LoVo (cell line): Measurements from ENCODE around the gene COL4A5.

ENCODE experiments used
- DNase-seq: peaks from one replicate; pipeline ENCODE4 v3.0.0-alpha.2; 2016; ENCODE audit warnings: low spot score

Gene COL4A5

DNA sequence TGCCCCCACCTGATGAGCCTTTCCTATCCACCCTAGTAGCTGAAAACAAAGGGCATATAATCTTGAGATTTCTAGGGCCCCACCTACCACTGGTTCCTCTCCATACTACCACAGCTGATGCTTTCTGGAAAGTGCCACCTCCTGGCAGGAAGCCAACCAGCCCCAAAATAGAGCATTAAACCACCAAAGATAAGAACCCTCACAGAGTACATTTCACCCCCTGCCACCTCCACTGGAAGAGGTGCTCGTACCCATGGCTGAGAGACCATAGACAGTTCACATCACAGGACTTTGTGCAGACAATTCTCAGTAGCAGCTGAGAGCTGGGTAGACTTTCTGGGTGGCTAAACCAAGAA is 202.6 kb downstream of the COL4A5 start:
- no peak for DNase-seq

DNA sequence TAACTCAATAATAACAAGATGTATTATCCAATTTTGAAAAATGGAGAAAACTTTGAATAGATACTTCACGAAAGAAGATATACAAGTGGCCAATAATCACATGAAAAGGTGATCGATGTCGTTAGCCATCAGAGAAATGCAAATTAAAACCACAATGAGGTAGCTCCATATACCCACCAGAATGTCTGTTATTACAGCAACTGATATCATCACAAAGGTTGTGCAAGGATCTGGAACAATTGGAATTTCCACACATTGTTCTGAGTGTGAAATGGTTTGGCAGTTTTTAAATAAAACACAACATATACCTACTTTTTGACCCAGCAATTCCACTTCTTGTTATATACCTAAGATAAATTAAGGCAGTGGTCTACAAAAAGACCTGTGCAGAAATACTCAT is 225.1 kb downstream of the COL4A5 start:
- no peak for DNase-seq

DNA sequence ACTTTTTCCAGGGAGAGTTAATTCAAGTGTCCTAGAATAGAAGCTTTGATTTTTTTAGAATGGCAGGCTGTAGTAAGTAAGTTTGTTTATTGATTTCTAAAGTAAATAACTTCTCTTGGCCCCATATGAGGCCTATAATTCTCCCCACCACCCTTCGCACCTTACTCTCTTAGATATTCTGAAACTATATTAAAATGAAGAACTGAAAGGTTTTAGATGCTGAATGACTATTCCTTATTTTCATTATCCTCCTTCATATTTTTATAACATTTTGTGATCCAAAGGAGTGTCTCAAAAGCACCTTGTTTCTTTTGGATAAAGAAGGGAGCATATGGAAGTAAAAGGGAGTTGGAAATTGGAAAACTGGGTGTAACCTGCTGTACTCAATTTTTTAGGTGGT is 226.5 kb downstream of the COL4A5 start:
- no peak for DNase-seq

DNA sequence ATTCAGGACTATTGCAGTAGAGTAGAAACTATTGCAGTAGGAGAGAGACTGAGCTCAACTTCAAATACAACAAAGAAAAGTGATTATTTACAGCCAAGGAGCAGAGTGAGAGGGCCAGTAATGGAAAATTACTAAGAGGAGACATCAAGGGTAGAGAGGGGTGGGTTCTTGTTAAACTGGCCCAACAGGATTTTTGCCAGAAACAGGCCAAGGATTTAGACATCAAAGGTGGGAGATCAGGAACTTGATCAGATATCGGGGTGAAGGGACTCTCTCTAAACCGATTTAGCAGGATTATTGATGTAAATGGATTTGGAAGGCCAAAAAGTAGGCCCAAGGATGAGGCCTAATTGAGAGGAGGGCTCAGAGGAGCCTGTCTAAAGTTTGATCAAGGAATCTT is 231.9 kb downstream of the COL4A5 start:
- DNase-seq: no peak

DNA sequence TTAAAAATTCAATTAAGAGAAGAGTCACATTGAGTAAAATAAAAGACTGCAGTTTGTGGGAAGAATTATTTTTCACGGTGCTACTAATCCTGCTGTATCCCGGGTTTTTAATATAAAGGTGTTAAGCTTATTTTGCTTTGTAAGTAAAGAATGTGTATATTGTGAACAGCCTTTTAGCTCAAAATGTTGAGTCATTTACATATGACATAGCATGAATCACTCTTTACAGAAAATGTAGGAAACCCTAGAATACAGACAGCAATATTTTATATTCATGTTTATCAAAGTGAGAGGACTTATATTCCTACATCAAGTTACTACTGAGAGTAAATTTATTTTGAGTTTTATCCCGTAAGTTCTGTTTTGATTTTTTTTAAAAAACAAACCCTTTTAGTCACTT is 257.1 kb downstream of the COL4A5 start:
- DNase-seq: no peak

DNA sequence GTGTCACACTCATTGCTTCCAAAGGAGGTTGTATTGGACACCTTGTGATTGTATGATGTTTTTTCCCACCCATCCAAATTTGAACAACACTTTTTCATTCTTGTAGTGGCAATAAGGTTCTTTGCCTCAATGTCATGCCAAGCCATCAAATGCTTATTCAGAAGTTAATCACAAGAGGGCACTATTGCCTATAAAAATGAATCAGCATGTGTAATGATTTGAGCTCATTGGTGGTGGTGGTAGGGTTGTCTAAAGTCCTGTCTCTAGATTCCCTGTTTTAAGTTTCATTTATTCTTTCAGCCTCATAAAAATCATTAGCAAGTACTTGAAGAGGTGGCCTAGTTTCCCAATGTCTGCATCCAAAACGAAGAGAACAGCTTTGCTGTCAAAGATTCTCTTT is 259.7 kb downstream of the COL4A5 start:
- peak; percentile 20 for DNase-seq

DNA sequence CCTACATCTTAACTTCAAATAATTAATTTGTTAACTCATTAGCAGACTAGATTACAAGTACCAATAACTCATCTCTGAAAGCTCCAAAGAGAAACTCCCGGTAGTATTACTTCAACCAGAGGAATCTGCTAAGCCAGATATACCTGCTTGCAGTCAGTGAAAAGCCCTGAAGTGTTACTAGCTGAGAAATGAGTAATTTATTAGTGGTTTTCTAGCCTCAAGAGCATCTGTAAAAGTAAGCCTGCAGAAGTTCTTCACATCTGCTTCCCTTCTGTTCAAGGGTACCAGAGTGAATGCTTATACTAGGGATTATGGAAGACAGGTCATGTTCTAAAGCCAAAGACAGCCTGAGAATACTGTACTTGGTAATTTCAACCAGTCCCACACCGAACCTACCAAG is 262.0 kb downstream of the COL4A5 start:
- DNase-seq: no peak

DNA sequence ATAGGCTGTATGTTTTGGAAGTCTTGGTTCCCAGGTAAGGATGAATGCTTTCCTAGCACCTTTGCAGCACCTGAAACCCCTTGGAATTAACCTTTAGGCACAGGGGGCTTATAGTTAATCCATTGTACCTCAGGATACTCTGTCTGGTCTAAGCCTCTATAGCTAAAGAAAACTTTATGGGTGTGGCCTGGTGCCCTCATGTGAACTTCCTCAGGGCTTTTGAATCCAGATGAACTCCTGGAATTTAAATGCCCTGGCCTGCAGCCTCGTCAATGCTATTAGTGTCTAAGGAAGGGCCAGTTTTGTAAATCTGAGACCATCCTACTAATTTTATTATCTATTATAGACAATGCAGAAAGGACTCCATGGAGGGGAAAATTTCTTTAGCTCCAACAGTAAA is 262.9 kb downstream of the COL4A5 start:
- no peak for DNase-seq

DNA sequence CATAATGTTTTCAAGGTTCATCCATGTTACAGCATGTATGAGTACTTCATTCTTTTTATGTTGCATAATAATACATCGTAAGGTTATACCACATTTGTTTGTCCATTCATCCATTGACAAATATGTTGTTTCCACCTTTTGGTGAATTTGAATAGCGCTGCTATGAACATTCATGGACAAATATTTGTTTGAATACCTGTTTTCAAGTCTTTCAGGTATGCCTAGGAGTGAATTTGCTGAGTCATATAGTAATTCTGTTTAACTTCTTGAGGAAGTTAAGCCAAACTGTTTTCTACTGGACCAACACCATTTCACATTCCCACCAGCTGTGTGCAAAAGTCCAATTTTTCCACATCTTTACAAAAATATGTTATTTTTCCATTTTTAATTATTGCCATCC is 265.2 kb downstream of the COL4A5 start:
- DNase-seq: no peak

DNA sequence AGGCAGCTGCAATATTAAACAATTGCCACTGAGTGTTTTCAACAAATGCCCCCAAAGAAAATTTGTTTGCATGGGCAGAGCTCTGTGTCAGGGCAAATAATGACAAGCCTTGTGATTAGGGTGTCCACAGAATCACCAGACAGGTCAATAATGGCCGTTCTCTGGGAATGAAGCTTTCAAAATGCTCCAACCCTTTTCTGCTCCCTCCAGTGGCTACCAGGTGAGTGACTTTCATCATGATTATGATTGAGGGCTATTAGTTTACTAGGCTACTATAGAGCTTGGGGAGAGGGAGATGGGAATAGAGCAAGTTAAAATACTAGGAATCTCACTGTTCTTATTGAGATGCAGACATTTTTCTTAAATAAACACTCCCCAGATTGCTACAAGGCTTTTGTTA is 273.2 kb downstream of the COL4A5 start:
- DNase-seq: no peak

DNA sequence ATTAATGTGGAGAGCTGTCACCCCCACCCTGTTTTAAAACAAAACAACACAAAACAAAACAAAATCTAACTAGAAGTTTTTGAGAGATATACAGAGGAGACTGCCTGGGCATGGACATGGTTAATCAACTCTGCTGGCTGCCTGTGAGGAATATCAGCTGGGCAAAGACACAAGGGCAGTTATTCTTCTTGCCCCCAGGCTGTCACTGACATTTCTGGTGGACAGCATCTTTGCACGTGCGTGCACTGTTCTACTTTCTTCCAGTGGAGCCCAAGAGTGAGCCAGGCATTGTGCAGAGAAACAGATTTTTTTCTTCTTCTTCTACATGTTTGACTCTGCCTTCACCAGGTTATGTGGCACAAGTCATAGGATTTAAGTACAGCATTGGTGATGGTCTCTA is 282.9 kb downstream of the COL4A5 start:
- no peak for DNase-seq

DNA sequence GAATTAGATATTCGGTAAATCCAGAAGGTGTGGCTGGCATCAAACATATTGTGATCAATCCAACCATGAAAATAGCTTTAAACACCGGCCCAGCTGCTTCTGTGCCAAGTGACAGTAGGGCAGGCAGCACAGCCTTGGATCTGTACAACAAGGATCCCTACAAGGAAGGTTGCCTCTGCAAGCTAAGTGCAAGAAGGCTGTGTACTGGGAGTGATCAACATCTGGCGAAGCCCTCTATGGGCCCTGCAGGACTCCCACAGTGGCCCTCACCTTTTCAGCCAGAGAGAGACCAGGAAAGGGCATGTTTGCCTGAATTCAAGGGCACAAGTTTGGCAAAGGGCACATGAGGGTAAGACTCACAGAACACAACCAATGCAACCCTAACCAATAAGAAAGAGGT is 287.1 kb downstream of the COL4A5 start:
- no peak for DNase-seq

DNA sequence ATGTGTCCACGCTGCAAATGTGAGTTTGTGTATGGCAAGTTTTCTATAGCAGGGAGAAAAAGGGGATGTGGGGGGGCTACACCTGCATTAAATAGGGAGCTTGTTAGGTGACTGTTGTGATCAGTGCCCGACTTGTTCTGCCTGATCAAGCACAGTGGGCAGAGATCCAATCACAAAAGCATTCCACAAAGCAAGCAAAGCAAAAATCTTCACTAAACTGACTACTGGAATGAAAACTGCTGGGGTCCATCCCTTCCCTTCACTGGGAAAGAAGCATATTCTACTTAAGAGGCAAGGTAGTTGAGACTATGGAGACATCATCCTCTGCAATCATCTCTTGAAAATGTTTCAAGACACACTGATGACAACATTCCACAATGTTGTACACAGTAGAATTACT is 291.5 kb downstream of the COL4A5 start:
- no peak for DNase-seq

DNA sequence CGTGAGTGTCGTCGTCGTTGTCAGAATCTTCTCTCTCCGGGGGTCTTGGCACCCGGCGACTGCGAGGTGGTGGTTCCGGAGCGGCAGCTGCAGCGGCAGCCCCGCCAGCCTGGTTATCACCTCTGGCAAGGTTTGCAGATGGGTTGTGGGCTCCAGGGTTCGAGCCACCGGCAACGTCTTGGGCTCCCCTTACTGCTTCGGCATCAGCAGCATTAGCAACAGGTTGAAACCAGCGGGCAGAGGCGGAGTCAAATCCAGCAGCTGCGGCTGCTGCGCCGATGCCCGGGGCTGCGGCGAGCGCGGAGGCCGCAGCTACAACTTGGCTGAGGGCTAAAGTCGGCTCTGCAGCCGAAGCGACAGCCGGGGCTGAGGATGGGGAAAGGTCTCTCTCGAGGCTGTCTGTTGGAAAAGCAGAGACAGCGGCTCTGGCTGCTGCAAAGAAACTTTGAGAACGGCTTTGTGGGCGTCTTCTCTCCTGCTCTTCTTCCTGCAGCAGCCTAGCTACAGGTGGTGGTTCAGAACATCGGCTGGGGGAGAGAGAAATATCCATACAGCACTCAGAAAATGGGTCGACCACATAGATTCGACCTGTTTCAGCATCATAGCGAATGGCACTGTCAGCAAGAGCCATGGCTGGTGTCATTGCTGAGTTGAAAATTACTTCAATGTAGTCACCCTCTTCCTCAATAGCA is 293.1 kb downstream of the COL4A5 start:
- DNase-seq: no peak

DNA sequence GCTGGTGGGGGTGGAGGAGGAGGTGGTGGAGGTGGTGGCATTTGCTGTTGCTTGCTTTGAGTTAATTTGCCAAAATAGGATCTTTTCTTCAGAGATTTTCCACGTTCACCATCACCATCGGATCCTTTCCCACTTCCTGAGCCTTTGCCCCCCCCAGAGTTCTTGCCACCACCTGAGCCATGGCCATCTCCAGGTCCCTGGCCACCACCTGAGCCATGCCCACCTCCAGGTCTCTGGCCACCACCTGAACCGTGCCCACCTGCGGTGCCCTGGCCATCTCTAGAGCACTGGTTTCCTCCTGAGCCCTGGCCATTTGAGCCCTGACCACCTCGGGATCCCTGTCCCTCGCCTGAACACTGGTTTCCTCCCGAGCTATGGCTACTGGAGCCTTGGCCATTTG is 294.8 kb downstream of the COL4A5 start:
- DNase-seq: no peak

DNA sequence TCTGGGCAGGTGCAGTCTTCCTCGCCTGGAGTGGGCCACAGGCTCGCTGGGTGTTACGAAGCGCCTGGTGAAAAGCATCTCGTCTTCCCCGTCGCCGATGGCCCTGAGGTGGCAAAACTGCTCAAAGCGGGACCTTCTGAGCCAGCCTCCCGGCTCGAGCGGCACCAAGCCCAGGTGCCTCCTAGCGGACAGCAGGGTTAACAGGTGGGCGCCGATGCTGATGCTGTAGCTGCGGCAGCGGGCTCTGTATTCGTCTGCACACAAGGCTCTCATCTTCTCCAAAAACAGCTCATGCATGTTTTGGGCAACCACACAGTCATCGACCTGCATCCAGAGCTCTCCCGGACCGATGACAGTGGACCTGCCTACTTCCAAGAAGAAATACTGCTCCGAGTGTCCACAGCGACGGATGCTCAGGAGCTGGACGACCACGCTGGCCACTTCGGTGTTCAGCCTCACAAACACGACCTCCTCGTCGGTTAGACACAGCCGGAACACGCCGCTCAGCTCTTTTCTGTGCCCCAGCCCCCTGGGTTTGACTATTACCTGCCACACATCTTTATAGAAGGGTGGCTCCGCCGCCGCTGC is 295.5 kb downstream of the COL4A5 start:
- DNase-seq: no peak

DNA sequence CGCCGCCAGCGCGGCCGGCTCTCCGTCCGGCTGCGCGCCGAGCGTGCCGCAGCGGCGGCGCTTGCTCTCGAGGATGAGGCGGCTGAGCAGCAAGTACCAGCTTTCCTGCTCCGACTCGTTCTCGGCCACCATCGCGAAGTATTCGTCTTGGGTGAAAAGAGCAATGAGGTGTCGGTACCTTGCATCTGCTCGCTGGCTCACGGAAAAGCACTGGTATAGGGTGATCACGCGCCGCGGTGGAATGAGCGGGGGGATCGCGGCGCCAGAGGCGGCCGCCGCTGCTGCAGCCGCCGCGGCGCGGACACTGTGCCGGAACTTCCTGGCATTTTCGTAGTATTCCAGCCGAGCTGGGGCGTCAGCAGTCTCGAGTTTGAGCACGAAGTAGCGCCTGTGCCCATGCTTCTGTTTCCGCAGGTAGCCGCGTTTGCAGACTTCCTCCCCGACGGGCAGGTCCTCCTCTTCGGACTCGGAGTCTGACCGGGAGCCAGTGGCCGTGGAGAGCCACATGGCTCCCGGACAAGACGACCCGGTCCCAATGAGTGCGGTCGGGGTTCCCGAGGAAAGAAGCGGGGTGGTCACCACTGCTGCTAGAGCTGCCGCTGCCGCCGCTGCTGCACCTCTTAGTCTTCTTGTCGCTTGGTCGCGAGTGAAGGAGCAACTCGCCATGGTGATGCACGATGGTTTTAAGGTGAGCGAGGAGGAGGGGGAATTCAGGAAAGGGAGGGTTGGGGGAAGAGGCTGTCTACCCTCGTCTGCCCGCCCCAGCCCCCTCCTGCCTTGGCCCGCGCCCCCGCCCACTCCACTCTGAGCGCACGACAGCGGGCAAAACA is 296.3 kb downstream of the COL4A5 start:
- no peak for DNase-seq

DNA sequence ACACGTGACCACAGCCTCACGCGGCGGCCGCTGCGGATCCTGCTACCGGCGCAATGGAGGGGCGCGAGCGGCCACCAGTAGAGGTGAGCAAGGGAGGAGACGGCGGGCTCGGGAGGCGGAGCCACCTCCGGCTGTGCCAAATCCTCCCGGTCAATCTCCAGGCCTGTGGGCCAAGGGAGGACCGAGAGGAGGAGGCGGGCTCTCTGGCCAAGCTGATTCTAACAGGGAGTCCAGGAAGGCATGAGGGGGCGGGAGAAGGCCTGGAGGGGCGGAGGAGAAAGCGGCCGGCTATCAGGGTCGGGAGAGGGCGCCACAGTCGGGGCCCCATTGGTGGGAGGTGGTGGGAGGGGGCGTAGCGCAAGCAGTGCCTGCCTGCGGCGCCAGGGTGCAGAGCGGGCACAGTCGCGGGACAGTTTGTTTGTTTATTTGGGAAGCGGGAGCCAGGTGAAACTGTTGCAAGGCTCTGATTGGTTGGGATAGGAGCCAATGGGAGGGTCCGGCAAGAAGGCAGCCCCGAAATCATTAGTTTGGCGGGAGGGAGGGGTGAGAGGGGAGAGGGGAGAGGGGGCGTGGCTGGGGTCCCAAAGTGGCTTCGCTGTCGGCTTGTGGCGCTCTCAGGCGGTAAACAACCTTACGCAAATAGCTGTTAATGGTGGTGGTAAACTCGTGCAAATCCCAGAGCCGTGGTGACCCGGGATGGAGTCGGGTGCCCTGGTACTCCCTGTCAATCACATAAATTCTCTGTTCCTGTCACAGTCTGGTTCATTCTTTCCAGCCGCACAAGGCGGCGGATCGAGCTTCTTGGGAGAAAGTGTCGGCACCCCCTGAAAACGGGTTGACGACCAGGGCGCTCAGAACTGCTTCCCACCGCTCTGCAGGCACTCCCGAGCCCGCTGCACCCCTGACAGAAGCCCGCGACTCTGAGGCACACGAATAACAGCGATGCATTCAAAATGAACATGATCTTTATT is 297.2 kb downstream of the COL4A5 start, which contains the start of gene IRS4:
TSS of gene IRS4 (minus strand) at position 55 of the 971 bp plus-strand sequence.
- no peak for DNase-seq

DNA sequence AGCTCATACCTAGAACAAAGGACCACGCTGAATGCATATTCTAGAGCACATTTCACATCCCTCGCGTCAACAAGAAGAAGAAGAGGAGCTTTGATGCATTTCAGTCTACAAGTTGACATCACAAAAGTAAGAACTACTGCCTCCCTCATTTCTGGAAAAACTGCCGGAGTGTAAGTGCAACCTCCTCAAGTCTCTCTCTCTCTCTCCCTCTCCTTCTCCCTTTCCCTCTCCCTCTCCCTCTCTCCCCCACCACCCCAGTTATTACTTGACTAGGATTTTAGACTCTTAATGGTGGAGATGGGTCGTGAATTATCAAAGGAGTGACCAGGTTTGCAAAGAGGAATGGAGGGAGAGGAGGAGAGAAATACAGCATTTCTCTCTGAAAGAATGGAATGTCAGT is 298.1 kb downstream of the COL4A5 start:
- no peak for DNase-seq

DNA sequence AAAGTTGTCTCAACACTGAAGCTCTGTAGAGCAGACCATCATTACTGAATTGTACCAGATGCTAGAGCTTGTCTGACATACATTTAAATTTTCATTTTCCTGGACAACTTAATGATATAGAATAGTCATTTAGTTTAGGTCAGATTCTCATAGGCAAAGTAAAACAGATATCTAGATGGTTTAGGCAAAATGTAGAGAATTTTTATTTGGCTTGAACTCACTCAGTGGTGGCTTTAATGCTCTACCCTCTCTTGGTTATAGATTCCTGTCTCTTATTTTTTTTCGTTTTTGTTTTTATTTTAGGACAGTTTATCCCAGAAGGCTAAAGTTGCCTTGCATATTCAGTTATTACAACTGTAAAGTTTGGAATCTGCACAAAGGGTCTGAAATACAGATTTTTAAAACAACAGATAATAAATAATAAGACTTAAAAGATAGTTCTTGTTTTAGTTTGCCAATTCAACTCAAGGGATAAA is 300.7 kb downstream of the COL4A5 start:
- no peak for DNase-seq
